ENCODE measurements around the gene MRPL24.

The MRPL24 gene

DNA sequence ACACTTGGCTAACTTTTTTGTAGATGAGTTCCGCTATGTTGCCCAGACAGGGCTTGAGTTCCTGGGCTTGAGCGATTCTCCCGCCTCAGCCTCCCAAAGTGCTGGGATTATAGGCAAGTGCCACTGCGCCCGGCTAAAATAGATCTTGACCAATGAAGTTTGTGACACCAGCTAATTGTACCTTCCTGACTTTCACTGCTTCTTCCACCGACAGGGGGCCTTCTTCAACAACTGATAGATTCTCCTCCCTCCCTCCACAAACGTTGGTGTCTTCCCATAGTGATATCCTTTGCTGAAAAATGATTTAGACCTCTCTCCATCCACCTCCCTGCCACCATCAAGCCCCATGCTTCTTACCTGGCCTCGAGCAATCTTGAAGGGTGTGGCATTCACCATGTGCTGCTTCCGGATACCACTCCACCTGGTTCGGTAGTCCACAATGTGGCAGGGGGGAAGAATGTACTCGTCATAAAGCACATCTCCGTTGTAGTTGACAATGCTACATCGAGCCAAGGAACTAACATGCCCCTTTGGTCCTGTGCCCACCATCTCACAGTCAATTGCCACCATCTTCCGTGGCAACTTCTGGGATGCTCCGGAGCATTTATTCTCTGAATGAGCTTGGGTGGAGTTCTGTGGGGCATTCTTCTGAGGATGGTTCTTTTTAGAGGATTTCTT, 14.2 kb downstream of the MRPL24 start:
- H3K27me3 Mint-ChIP-seq = no peaks in the 10 kb centered on the region
- H3K27ac Mint-ChIP-seq = no peak overlapping the region
- peaks cover 22% of the 10 kb centered on the region for H3K4me1 Mint-ChIP-seq (ENCODE audit: low read depth)
- H3K4me3 Mint-ChIP-seq = no peak overlapping the region
- H3K36me3 Mint-ChIP-seq (ENCODE audit: low read depth) = peaks cover 3% of the 10 kb centered on the region
- intact Hi-C loops (cut with micrococcal nuclease) = no loop called here
- H3K9me3 Mint-ChIP-seq = no peaks in the 10 kb centered on the region

DNA sequence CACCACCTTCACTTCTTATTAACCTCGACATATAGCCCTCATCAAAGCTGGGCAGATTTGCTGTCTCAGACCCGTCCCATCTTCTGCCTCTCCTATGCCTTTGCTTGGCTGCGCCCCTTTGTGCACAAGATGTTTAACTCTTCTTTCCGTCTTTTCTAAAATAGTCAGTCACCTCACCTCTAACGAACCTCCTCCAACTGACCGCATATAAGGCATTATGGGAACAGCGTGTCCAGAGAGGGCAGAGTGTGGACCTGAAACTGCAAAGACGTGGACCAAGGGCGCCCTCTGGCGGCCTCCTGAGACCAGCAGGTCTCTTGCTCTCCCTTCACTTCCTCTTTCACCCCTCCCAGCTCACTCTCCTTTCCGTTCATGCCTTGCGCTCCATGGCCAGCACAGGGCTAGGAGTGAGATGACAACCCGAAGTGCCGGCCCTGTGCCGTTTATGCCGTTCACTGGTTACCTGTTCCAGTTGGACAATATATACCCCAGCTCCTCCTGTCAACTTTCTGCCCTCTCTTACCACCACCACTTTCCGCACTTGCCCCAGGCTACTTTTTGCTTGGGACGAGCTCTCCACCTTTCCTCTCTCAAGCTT, 15.1 kb downstream of the MRPL24 start:
- Mint-ChIP-seq H3K27ac (no peak overlapping the region), H3K4me1 (ENCODE audit: low read depth) (peaks cover 23% of the 10 kb centered on the region), H3K27me3 (no peaks in the 10 kb centered on the region), H3K36me3 (ENCODE audit: low read depth) (no peaks in the 10 kb centered on the region), H3K4me3 (no peak overlapping the region), H3K9me3 (no peaks in the 10 kb centered on the region)
- intact Hi-C loops (cut with micrococcal nuclease) = loop anchor here (1.0 kb wide), 1 partner anchor 36 kb away; no protein-coding TSS in a partner anchor

DNA sequence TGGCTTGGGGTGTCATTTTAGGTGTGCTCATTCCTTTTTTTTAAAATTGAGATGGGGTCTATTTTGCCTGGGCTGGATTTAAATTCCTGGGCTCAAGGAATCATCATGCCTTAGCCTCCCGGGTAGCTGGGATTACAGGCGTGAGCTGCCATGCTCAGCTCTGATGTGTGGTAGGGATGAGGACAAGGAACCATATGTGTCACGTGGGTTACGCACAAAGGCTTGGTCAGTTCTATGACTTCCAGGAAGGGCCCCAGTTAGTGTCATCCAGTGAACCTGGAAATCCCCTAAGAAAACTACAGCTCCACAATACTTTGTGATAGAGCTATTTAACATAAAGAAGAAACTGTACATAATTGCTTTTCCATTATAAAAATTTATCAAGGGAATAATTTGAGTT, 19.4 kb downstream of the MRPL24 start:
- intact Hi-C loops (cut with micrococcal nuclease) = no loop called here
- Mint-ChIP-seq H3K27me3 (no peaks in the 10 kb centered on the region), H3K27ac (no peak overlapping the region), H3K36me3 (ENCODE audit: low read depth) (peaks cover 8% of the 10 kb centered on the region), H3K9me3 (no peaks in the 10 kb centered on the region), H3K4me1 (ENCODE audit: low read depth) (peaks cover 13% of the 10 kb centered on the region), H3K4me3 (no peak overlapping the region)

DNA sequence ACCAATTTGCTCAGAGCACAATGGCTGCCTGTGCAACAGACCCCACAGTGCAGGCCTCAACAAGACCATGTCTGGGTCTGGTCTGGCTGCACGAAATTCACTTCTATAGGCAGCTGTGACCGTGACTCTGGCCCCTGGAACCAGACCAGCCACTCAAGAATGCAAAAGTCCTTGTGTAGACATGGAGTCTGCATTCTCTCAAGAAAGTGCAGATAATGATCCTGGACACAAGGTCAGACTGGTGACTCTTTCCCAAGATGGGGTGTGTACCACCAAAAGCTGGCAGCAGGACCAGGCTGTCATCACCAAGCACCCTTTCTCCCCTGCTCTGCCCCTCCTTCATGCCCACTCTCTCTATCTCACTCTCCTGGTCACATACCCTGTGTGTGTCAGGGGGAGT, 19.8 kb downstream of the MRPL24 start:
- Mint-ChIP-seq H3K27ac (no peak overlapping the region), H3K36me3 (ENCODE audit: low read depth) (peaks cover 12% of the 10 kb centered on the region), H3K9me3 (no peaks in the 10 kb centered on the region), H3K4me1 (ENCODE audit: low read depth) (peaks cover 15% of the 10 kb centered on the region), H3K27me3 (no peaks in the 10 kb centered on the region), H3K4me3 (no peak overlapping the region)
- intact Hi-C loops (cut with micrococcal nuclease) = no loop called here

DNA sequence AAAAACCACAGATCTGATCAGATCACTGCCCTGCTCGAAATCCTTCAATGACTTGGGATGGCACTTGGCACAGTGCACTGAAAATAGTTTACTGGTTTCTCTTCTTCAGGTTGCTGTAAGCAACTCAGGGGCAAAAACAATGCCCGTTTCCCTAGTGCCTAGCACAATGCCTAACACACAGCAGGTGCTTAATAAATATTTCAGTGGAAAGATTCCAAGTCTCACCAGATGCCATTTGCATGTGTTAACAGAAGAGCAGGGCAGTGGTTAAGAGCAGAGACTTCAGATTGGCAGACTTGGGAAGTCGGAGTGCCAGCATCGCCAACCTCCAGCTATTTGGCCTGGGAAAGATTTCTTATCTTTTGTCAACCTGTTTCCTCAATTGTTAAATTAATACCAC, 23.5 kb downstream of the MRPL24 start:
- no peak overlapping the region for H3K27ac Mint-ChIP-seq
- H3K36me3 Mint-ChIP-seq (ENCODE audit: low read depth) = peaks cover 28% of the 10 kb centered on the region
- intact Hi-C loops (cut with micrococcal nuclease) = no loop called here
- no peak overlapping the region for H3K4me3 Mint-ChIP-seq
- peaks cover 13% of the 10 kb centered on the region for H3K4me1 Mint-ChIP-seq (ENCODE audit: low read depth)
- H3K9me3 Mint-ChIP-seq = no peaks in the 10 kb centered on the region
- H3K27me3 Mint-ChIP-seq = no peaks in the 10 kb centered on the region

DNA sequence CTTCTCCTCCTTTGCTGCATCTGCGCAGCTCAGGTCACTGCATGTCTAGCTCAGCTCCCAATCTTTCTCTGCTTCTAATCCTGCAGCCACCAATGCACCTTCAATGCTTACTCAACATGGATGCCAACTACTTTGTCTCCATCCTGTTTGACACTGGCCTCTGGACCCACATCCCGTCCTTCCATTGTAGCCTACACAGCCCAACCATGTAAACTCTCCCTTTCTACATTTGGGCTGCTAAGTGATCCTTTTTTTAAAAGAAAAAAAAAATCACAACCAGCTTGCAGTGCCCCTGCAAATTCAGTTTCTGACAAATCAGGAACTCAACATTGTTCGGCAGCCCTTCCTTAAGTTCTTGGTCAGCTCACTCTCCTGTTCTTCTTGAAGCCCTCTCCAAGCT, 26.1 kb downstream of the MRPL24 start:
- H3K4me3 Mint-ChIP-seq = no peak overlapping the region
- intact Hi-C loops (cut with micrococcal nuclease) = no loop called here
- H3K27me3 Mint-ChIP-seq = peaks cover 3% of the 10 kb centered on the region
- no peaks in the 10 kb centered on the region for H3K9me3 Mint-ChIP-seq
- peaks cover 17% of the 10 kb centered on the region for H3K4me1 Mint-ChIP-seq (ENCODE audit: low read depth)
- H3K27ac Mint-ChIP-seq = no peak overlapping the region
- H3K36me3 Mint-ChIP-seq (ENCODE audit: low read depth) = peaks cover 28% of the 10 kb centered on the region

DNA sequence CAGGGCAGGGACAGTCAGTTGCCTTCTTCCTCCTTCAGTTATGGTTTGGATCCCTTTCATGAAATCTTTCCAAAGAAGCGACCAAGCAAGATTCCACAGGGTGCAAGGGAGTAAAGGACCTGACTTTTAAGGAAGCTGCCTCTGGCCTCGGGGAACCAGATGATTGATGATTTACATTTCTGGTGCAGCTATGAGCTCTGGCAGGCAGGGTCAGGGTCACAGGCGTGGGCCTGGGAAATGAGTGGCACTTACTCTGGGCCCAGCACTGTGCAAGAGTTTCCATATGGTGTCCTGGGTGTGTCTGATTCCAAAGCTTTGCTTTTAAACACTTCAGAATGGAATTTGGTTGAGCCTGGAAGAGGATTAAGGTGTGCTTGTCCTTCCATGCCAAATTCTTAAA, 28.3 kb downstream of the MRPL24 start:
- H3K4me3 Mint-ChIP-seq = no peak overlapping the region
- peaks cover 35% of the 10 kb centered on the region for H3K4me1 Mint-ChIP-seq (ENCODE audit: low read depth)
- peaks cover 23% of the 10 kb centered on the region for H3K27me3 Mint-ChIP-seq
- intact Hi-C loops (cut with micrococcal nuclease) = no loop called here
- peaks cover 28% of the 10 kb centered on the region for H3K36me3 Mint-ChIP-seq (ENCODE audit: low read depth)
- no peaks in the 10 kb centered on the region for H3K9me3 Mint-ChIP-seq
- H3K27ac Mint-ChIP-seq = no peak overlapping the region

DNA sequence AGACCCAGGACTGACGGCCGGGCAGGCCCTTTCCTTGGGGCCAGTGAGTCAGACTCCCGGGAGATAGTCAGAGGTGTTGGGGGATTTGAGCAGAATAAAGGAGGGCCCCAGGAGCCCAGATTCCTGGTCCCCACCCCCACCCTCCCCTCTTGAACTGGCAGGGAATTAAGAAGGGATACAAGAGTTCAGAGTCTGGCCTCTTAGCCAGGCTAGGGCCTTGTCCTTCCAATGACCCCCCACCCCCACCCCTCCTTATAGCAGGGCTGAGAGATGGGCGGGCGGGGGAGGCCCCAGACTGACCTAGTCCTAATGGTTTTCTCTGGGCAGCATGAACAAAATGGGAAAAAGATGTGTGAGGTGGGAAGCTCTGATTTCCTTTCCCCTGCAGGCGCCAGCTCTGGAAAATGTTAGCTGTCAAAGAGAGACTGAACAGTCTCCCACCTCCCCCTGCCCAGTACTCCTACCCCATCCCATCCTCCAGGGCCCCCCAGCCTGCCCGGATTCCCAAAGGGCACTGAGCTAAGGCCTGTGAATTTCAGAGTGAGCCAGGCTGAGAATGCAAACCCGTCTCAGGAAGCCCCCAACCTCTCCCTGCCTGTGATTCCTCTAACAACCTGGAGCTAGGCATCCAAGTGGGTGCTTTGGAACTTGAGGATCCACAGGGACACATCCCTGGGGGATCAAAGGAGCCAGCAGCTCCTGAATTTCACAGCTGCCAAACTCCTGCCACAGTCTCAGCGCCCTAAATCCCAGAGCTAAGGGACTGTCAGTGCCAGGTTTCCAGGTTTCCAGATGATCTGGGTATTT, 29.7 kb downstream of the MRPL24 start:
- Mint-ChIP-seq H3K27ac (no peak overlapping the region), H3K4me1 (ENCODE audit: low read depth) (peaks cover 47% of the 10 kb centered on the region), H3K4me3 (no peak overlapping the region), H3K27me3 (peaks cover 37% of the 10 kb centered on the region), H3K36me3 (ENCODE audit: low read depth) (peaks cover 17% of the 10 kb centered on the region), H3K9me3 (no peaks in the 10 kb centered on the region)
- intact Hi-C loops (cut with micrococcal nuclease) = no loop called here

DNA sequence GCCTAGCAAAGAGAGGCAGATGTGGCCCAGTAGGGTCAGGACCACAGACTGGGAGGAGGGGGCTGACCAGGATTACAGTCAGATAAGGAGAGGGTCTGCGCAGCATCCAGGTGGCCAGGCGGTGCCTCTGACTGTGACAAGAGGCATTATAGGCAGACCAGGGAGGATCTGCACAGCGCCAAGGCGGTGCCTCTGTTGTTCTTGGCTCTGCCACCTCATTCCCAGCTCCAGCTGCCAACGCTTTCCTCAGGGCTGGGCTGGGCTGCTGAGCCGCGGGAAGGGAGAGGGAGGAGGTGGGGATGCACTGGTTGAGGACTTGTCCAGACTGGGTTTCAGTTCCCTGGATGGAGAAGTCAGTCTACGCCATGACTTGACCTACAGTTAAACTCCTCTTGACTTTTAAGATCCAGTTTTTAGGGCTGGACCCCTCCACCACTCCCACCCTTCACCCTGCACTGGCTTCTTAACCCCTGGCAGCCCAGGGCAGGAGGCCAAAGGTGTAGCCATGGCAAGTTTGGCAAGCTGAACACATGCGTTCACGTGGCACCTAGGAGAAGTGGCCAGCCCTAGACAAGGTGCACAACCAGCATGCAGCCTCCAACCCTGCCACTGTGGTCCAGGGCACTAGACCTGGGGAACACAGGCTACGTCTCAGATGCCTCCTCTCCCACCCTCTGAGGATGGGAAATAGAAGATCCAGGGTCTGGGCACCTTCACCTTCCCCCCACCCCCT, 31.0 kb downstream of the MRPL24 start:
- H3K4me1 Mint-ChIP-seq (ENCODE audit: low read depth) = peaks cover 52% of the 10 kb centered on the region
- intact Hi-C loops (cut with micrococcal nuclease) = no loop called here
- H3K4me3 Mint-ChIP-seq = no peak overlapping the region
- H3K27ac Mint-ChIP-seq = no peak overlapping the region
- peaks cover 5% of the 10 kb centered on the region for H3K36me3 Mint-ChIP-seq (ENCODE audit: low read depth)
- H3K27me3 Mint-ChIP-seq = peaks cover 50% of the 10 kb centered on the region
- H3K9me3 Mint-ChIP-seq = no peaks in the 10 kb centered on the region

DNA sequence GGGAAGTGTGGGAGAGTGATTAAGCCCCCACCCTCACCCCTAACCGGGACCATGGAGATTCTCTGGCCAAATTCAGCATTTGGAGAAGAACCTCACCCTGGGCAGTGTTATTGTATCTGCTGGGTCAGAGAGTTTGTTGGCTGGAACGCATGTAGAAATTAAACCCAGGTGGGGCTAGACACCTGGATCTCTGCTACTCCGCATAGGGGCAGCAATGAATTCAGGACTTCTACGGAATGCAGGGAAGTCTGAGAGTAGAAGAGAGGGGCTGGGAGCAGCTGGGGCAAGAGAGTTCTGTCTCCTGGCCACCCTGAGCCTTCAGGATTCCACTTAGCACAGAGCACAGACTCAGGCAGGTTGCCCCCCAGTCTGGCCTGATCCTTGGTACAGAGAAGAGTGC, 31.9 kb downstream of the MRPL24 start:
- intact Hi-C loops (cut with micrococcal nuclease) = no loop called here
- H3K36me3 Mint-ChIP-seq (ENCODE audit: low read depth) = no peaks in the 10 kb centered on the region
- H3K4me3 Mint-ChIP-seq = no peak overlapping the region
- H3K27ac Mint-ChIP-seq = no peak overlapping the region
- peaks cover 58% of the 10 kb centered on the region for H3K4me1 Mint-ChIP-seq (ENCODE audit: low read depth)
- H3K9me3 Mint-ChIP-seq = no peaks in the 10 kb centered on the region
- H3K27me3 Mint-ChIP-seq = peaks cover 59% of the 10 kb centered on the region

DNA sequence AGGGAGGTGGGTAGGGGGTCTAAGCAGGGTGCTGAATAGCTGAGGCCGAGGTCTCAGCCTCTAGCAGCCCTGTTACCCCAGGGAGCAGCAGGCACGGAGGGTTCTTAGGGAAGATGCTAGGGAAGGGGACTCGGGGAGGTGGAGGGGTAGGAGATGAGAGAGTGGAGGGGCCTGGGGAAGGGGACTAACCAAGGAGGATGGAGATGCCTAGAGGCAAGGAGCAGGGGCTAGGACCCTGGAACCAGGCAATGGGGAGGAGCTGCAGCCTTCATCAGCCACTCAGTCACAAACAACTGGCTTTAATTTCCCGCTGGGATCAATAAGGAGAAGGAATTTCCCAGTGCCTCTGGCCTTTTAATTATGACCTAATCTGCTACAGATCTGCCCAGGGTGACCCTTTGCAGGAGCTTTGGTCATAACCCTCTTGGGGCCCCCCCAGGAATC, 32.6 kb downstream of the MRPL24 start:
- intact Hi-C loops (cut with micrococcal nuclease) = no loop called here

DNA sequence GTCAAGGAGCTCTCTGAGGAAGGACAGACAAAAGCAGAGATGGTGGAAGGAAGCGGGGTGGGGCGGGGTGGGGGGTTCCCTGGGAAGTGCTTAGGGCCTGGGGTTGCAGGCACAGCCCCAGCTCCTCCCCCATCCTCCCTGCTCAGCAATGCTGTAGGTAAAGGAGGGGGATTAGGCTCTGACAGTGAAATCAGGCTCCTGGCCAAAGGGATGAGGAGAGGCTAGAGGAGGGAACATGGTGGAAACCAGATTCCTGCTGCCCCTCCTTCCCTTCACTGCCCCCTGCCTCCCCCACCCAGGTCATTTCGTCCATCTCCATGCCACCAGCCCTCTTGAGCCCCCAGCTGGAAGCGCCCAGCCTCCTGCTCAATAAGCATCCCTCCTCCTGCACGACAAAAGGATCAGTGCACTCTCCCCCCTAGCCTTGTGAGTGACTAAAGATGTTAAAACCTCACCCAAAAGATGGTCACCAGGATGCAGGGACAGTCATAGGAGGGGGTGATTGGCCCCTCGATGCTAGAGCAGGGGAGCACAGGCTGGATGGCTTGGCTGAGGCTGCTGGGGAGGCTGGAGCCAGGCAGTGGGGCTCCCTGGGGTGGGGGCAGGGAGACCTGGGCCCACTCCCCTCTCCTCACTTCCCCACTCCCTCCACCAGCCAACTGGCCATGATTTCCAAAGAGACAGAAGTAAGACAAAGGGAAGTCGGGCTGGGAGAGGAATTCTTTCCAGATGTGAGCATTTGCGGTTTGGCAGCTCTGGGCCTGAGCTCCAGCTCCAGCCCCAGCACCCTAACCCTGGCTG, 33.3 kb downstream of the MRPL24 start:
- no peak overlapping the region for H3K4me3 Mint-ChIP-seq
- peaks cover 73% of the 10 kb centered on the region for H3K27me3 Mint-ChIP-seq
- H3K27ac Mint-ChIP-seq = no peak overlapping the region
- intact Hi-C loops (cut with micrococcal nuclease) = no loop called here
- no peaks in the 10 kb centered on the region for H3K9me3 Mint-ChIP-seq
- H3K4me1 Mint-ChIP-seq (ENCODE audit: low read depth) = peaks cover 58% of the 10 kb centered on the region
- H3K36me3 Mint-ChIP-seq (ENCODE audit: low read depth) = no peaks in the 10 kb centered on the region

More for the DNA sequence above, 32.6 kb downstream of the MRPL24 start:
- no peak overlapping the region for H3K27ac Mint-ChIP-seq
- H3K27me3 Mint-ChIP-seq = peaks cover 67% of the 10 kb centered on the region
- H3K4me3 Mint-ChIP-seq = no peak overlapping the region
- no peaks in the 10 kb centered on the region for H3K36me3 Mint-ChIP-seq (ENCODE audit: low read depth)
- peaks cover 58% of the 10 kb centered on the region for H3K4me1 Mint-ChIP-seq (ENCODE audit: low read depth)
- H3K9me3 Mint-ChIP-seq = no peaks in the 10 kb centered on the region

DNA sequence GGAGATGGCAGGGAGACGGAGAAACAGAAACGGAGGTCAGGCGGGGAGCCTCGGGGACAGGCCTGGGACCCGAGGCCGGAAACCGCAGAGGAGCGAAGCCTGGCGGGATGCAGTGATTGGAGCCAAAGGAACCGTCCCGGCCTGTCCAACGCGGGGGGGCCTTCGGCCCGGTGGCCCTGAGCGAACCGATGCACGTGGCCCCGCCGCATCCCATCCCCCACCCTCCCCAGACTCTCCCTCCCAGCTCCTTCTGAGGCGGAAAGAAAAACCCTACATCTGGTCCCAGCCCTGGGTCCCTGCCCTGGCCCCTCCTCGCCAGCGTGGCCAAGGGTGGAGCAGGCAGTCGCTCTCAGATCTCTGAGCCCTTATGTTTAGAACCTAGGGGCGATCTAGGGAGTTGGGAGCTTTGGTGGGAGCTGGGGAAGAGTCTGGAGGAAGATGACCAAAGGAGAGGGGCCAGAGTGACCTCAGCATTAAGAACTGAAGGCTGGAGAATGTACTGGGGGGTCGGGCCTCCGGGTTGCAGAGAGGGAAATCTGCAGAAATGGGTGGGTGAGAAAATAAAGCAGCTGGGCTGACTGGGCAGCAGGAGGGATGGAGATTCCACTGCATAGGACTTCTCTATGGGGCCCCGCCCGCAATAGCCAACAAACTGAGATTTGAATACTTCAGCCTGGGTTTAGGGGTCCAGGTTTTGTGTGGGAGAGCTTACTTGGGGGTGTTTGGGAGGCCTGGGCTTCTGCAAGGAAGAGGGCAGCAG, 34.1 kb downstream of the MRPL24 start:
- Mint-ChIP-seq H3K9me3 (no peaks in the 10 kb centered on the region), H3K27me3 (peaks cover 80% of the 10 kb centered on the region), H3K4me1 (ENCODE audit: low read depth) (peaks cover 58% of the 10 kb centered on the region), H3K36me3 (ENCODE audit: low read depth) (no peaks in the 10 kb centered on the region), H3K4me3 (peak overlapping the region; percentile 69), H3K27ac (peak overlapping the region; percentile 50)
- intact Hi-C loops (cut with micrococcal nuclease) = no loop called here
